Testis (tissue), 3 donors: Measurements from ENCODE around the gene BRI3. TPM values are rescaled to one million over a fixed set of nuclear protein-coding genes. Genes with fewer than 3 reads are reported as not detected.

Source experiments
- DNase-seq: peaks from one replicate; pipeline ENCODE4 v3.0.0-alpha.2; 2019
- H3K27ac ChIP-seq, 2 donors: fragments of 200-600 bp; sonication (generic); one replicate each; pipeline ENCODE4 v1.5.1; 2019
- H3K27me3 ChIP-seq: fragments of 200-600 bp; sonication (generic); one replicate; pipeline ENCODE4 v1.5.1; 2019
- H3K36me3 ChIP-seq: fragments of 200-600 bp; sonication (generic); one replicate; pipeline ENCODE4 v1.5.1; 2017; ENCODE audit warnings: low read depth; ENCODE audit errors: missing control alignments
- H3K4me1 ChIP-seq: fragments of 200-600 bp; sonication (generic); one replicate; pipeline ENCODE4 v1.5.1; 2019
- H3K4me3 ChIP-seq, 2 donors: fragments of 200-600 bp; sonication (generic); one replicate each; pipeline ENCODE4 v1.5.1; 2017 to 2019
- H3K9me3 ChIP-seq: fragments of 200-600 bp; sonication (generic); one replicate; pipeline ENCODE4 v1.5.1; 2017
- CTCF ChIP-seq, 3 experiments: fragments of 450-650 bp in 2 of 3; fragments of 200-600 bp in 1 of 3; sonication (generic) in 1 of 3; IDR thresholded peaks; one replicate each; pipeline ENCODE4 v1.5.1; 2016 to 2019; ENCODE audit warnings: antibody characterized with exemption in 3 of 3, mild to moderate bottlenecking in 2 of 3, moderate library complexity in 1 of 3
- POLR2A ChIP-seq: fragments of 450-650 bp; IDR thresholded peaks from one replicate; pipeline ENCODE4 v1.6.1; 2017; ENCODE audit warnings: antibody characterized with exemption, mild to moderate bottlenecking, moderate library complexity
- WGBS, 2 donors: methylation state at CpG; one replicate each; pipeline ENCODE4 v1.1.5; 2018; 5-methylcytosine and 5-hydroxymethylcytosine counted together
- intact Hi-C: fragments of 100-400 bp; cut with DNase I; formaldehyde crosslinking; loops from one replicate; pipeline ENCODE4 v1.15.1; 2023; ENCODE audit warnings: low total_unique reads
- polyA plus RNA-seq: library from polyadenylated mRNA; stranded (reverse); fragments of 350-450 nt; fragmentation: Illumina TruSeq; extraction: RNeasy Lipid Tissue Mini Kit (QIAGEN cat#74804); gene quantifications from one replicate; pipeline ENCODE4 v1.2.3, GENCODE V29; 2014; ENCODE audit warnings: low read depth, low replicate concordance; ENCODE audit not compliant: insufficient read depth
- total RNA-seq, 2 donors: library from RNA; depleted of rRNA; stranded (reverse); fragments of >200 nt; gene quantifications; one replicate each; pipeline ENCODE4 v1.2.3, GENCODE V29; 2016

BRI3 gene
- total and polyA plus RNA-seq, 3 donors from 2014 or later: 61.1 to 167 (median 76.3) TPM

DNA sequence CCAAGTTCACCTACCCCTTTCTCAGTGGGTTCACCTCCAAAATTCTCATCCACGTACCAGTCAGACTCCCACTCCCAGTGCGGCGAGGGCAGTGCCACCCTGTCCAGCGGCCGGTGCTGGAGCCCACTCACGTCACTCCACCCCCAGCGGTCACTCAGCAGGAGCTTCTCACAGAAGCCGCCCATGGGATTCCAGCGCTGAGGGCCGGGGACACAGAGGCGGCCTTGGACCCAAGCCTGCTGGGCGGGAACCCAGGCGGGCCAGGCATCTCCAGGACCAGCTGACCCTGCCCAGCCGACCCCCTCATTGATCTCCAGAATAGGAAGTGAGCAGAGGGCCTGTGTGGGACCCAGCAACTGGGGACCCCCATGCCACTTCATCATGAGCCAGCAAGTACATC lies 36.6 kb upstream of the BRI3 start:
- intact Hi-C loops: no loop called here
- 86 to 89% methylated on average over 1 to 10 of the region's 14 CpGs for WGBS, 2 donors
- no peak overlapping the region for H3K27ac ChIP-seq
- H3K4me3 ChIP-seq: no peak overlapping the region
- H3K9me3 ChIP-seq: no peaks in the 10 kb centered on the region
- no peaks in the 10 kb centered on the region for H3K36me3 ChIP-seq
- H3K27me3 ChIP-seq: no peaks in the 10 kb centered on the region
- no peak for DNase-seq
- TF ChIP-seq CTCF (IDR thresholded peaks at IDR 0.05): no peak
- no peak for TF ChIP-seq POLR2A
- H3K4me1 ChIP-seq: no peaks in the 10 kb centered on the region

- Histone ChIP-seq H3K4me1 (peaks cover 8% of the 10 kb centered on the region), H3K9me3 (no peaks in the 10 kb centered on the region), H3K36me3 (no peaks in the 10 kb centered on the region), H3K27ac (no peak overlapping the region), H3K27me3 (no peaks in the 10 kb centered on the region), H3K4me3 (no peak overlapping the region)
- TF ChIP-seq POLR2A (no peak), CTCF (IDR thresholded peaks at IDR 0.05) (no peak)
- 96 to 100% methylated on average over 10 to 12 of the region's 12 CpGs for WGBS, 2 donors
- intact Hi-C loops: no loop called here
- no peak for DNase-seq
Observed at GRCh38 chr7:98248156-98248555, 33.3 kb upstream of the BRI3 start.

DNA sequence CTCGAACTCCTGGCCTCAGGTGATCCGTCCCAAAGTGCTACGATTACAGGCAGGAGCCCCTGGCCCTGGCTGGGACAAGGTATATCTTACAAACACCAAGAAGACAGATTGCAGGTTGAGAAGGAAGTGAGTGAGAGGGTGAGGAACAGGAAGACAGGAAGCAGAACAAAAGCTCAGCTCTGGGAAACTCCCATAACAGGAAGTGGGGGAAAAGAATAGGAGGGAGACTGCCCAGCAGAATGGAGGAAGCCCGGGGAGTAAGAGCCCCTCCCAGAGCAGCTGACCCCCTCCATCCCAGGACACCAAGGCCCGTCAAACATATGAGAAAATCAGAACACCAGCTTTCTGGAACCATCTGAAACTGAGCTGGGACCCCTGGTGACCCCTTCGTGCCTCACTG lies 32.4 kb upstream of the BRI3 start:
- H3K9me3 ChIP-seq: no peaks in the 10 kb centered on the region
- H3K27me3 ChIP-seq: no peaks in the 10 kb centered on the region
- no peak for DNase-seq
- TF ChIP-seq CTCF (IDR thresholded peaks at IDR 0.05) (no peak), POLR2A (no peak)
- H3K4me3 ChIP-seq: no peak overlapping the region
- intact Hi-C loops: no loop called here
- WGBS, 2 donors: 79 to 81% methylated on average over 6 of the region's 6 CpGs
- H3K4me1 ChIP-seq: peaks cover 8% of the 10 kb centered on the region
- H3K36me3 ChIP-seq: no peaks in the 10 kb centered on the region
- H3K27ac ChIP-seq: no peak overlapping the region

DNA sequence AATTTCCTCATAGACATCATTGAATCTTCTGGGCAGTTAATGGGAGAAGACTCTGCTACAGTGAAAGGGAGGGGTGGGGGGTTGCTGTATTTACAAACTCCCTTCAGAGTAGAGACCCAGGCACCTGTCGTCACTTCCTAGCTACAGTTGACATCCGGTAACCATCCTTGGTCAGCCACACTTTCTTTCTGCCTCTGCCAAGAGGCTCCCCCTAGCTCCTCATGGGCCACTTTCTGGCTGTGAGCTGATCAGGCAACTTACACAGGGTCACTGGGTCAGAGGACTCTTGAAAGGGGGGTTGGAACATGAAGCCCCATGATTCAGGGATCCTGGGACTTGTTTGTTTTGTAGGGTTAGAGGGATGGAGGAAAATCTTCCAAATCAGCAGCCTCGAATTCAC lies 30.7 kb upstream of the BRI3 start:
- no peak for TF ChIP-seq POLR2A
- TF ChIP-seq CTCF (IDR thresholded peaks at IDR 0.05): no peak
- WGBS, 2 donors: 64 to 83% methylated on average over 3 of the region's 3 CpGs
- Histone ChIP-seq H3K27me3 (no peaks in the 10 kb centered on the region), H3K36me3 (no peaks in the 10 kb centered on the region), H3K4me1 (peaks cover 8% of the 10 kb centered on the region), H3K9me3 (no peaks in the 10 kb centered on the region), H3K4me3 (no peak overlapping the region), H3K27ac (no peak overlapping the region)
- DNase-seq: no peak
- intact Hi-C loops: no loop called here

GRCh38 chr7:98251231-98251600 lies 30.3 kb upstream of the BRI3 start:
- Histone ChIP-seq H3K4me1 (peaks cover 8% of the 10 kb centered on the region), H3K4me3 (peak overlapping the region; percentile 73 to 82), H3K27ac (no peak overlapping the region), H3K36me3 (no peaks in the 10 kb centered on the region), H3K27me3 (no peaks in the 10 kb centered on the region), H3K9me3 (no peaks in the 10 kb centered on the region)
- intact Hi-C loops: no loop called here
- TF ChIP-seq CTCF (IDR thresholded peaks at IDR 0.05): no peak
- no peak for TF ChIP-seq POLR2A
- 33 to 37% methylated on average over 9 of the region's 9 CpGs for WGBS, 2 donors
- DNase-seq: no peak
